GM19025 (cell line): ENCODE data around the gene TAP2.
"Not testable (repeated sequence)": the region's sequence is repeated elsewhere in the genome, so short reads cannot be mapped to it uniquely, and the experiment has no call there.

Experiments
- ATAC-seq: cut with Tn5 transposase; IDR thresholded peaks from one replicate; pipeline ENCODE4 v1.9.1; 2021; ENCODE audit warnings: mild to moderate bottlenecking, low read depth, moderate library complexity; ENCODE audit not compliant: unreplicated experiment

Gene TAP2

GRCh38 chr6:32836873-32837272, 1.7 kb downstream of the TAP2 start:
- no peak for ATAC-seq

DNA sequence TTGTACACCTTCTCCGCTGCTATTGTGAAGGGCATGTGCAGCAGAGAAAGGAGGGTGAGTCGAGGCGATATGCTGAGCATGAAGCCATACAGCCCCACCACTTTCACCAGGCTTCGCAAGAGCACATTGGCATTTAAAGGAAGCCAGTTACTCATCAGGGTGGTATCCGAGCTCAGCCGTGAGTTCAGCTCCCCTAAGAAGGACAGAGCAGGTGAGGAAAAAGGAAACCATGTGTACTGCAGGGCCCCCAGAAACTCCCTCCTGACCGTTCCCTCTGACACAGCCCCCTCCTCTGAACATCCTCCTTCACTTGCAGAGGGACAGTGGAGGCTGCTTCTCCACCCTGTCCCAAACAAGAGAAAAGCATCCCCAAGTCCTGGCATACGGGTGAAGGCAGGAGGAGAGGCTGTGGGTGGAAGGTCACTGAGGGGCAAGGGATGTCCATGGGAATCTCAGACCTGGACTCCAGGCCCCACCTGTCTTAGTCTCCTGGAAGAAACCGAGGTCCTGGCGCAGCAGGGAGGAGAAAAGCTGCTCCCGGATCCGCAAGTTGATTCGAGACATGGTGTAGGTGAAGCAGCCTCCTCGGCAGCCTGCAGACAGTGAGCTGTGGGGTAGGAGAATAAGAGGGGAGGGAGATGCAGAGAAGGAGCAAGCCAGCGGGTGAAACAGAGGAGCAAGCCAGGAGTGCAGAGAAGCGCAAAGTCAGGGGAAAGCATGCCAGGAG, 3.2 kb downstream of the TAP2 start:
- no peak for ATAC-seq

DNA sequence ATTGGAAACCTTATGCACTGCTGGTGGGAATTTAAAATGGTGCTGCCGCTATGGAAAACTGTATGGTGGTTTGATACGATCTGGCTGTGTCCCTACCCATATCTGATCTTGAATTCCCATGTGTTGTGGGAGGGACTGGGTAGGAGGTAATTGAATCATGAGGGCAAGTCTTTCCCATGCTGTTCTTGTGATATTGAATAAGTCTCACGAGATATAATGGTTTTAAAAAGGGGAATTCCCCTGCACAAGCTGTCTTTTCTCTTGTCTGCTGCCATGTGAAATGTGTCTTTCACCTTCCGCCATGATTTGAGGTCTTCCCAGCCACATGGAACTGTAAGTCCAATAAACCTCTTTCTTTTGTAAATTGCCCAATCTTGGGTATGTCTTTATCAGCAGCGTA, 4.9 kb downstream of the TAP2 start:
- no peak for ATAC-seq

GRCh38 chr6:32832535-32832934, 6.0 kb downstream of the TAP2 start:
- no peak for ATAC-seq

GRCh38 chr6:32830936-32831335, 7.6 kb downstream of the TAP2 start:
- no peak for ATAC-seq

- no peak for ATAC-seq
These were observed 8.5 kb downstream of the TAP2 start for GRCh38 chr6:32830017-32830416.

DNA sequence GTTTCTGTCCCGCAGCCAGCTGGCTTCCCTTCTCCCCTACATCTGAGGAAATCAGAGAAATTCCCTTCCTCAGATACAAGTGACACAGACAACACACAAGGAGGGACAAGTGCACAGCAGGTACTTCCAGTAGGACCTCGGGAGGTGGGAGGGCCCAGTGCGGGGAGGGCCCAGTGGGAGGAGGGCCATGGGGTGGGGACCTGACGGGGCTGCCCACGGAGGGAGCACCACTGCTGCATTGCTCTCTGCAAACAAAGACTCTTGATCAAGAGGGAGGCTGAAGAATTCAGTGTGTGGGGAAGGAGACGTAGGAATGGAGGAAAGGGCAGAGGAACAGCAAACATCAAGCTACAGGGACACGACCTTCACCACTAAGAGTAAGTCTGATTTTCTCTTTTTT, 9.0 kb downstream of the TAP2 start:
- no peak for ATAC-seq

DNA sequence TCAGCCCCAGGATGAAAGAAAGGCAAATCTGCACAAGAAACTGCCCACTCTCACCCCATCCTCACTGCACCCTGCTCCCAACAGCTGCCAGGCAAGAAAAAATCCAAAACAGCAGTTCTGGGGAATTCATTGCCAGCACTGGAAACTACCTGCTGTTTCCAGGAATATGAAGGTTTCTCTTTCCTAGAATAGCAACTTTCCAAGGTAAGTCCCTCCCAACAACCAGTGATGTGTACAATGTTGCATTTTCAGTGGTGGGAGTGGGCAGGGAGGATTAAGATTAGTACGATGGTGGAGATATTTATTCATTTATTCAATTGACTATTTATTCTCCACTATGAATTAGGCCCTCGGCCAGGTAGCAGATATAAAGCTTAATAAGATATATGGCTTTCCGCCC, 11.5 kb downstream of the TAP2 start:
- ATAC-seq, result no peak

DNA sequence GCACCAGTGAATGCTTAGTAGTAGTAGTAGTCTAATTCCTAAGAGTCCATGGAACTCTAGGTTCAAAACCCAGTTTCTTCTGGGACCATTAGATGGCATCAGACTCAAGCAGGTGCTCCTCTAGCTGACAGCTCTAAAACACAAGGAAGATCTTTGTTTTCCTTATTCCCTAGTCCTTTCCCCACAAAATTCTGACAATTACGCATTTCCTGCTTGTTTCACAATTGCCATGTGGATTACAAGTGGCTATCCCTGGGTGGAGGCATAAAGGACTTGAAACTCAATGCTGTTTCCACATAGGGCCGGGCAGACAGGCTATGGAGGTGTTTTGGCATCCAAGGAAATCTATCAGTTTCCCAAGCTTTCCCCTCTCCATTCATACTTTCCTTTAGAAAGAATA, 12.6 kb downstream of the TAP2 start:
- no peak for ATAC-seq

DNA sequence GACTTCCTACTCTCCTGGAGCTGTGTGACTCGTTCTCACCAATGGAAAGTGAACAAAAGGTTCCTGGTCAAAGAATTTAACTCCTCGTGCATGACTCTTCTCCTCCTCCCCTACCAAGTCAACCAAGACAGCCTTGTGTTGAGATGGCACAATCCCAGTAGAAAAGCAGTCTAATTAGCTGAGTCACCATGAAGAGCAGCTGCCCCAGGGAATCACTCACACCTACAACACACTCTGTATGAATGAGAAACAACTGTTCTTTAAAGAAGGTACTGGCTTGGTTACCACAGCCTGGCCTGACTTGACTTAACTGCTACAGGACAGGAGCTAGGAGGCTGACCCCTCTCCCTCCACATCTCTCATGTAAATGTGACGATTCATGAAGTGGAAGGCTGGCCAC, 18.8 kb downstream of the TAP2 start:
- ATAC-seq, result no peak

GRCh38 chr6:32818867-32819266, 19.7 kb downstream of the TAP2 start:
- no peak for ATAC-seq

DNA sequence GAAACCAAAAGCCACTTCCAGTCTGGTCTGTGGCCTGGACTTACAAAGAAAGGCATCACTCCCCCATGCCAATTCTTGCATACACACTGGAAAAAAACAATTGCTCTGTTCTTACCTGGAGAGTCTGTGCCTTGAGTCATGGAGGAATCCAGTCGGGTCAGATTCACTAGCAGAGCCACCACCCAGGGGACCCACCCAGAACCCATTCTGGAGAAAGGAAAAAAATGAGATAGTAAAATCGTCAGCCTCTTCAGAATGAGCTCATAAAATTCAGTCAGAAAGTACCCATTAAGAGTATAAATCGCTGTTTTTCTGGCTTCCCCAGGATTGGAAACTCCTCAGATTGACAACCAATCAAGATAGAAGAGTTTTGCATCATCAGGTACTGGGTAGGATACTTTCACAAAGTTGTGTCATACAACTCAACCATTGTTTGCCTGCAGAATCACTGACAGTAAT, 21.8 kb downstream of the TAP2 start, which contains the start of gene HLA-DOB:
Gene HLA-DOB, minus strand, starts transcription at position 257 of the 459 bp plus-strand sequence. Its CDS starts 51 bp downstream, at position 206.
- ATAC-seq, result no peak

- no peak for ATAC-seq
These were observed 22.5 kb downstream of the TAP2 start for GRCh38 chr6:32815996-32816395.

DNA sequence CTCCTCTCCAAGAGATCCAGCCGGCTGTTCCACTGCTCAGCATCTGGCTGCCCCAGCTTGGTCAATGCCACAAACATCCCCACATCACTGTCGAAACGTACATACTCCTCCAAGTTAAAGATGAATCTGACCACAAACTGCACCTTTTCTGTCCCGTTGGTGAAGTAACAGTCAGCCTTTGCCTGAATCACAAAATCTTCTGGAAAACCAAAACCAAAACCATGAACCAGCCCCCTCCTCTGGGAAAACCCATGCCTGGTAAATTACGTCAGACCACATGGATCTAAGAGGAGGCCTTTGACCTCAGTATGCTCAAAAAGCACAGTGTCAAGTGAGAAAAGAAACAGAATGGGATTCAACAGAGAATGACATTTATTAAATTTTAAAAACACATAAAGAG, 23.4 kb downstream of the TAP2 start:
- ATAC-seq, result no peak

DNA sequence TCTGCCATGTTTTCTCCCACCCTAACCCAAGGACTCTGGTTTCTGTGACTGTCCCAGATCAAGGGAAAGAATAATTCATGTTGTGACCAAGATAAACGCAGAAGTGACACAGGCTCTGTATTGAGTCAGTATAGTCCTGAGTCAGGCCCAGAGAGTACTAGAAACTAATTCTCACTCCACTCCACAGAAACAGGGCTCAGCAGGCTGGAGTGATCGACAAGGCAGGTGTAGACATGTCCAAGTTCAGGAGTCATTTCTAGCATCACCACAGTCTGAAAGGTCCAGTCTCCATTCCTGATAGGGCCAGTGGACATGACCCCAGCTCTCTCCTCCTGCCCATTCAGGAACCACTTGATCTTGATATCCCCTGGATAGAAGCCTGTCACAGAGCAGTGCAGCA, 24.4 kb downstream of the TAP2 start:
- ATAC-seq, result no peak

DNA sequence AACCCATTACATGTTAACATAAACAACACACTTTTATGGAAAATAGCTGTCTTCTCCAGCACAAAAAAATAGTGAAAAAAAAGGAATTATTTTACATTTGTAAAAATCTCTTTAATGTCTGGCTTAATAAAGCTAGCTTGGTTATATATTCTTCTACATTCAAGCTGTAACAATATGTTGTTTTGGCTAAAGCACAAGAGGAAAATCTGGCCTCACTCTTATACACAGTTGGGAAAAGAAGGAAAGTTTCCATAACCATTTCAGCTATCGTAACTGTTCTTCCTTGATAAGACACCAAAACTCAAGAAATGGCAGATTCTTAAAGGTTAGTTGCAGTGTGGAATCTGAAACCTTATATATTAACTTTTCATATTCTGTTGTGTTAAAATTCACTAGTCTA, 29.4 kb downstream of the TAP2 start:
- no peak for ATAC-seq

GRCh38 chr6:32807020-32807580, 31.4 kb downstream of the TAP2 start:
- ATAC-seq, result no peak

GRCh38 chr6:32805404-32805803, 33.1 kb downstream of the TAP2 start:
- not testable (repeated sequence) for ATAC-seq

- no peak for ATAC-seq
These were observed 35.1 kb downstream of the TAP2 start for GRCh38 chr6:32803416-32803815.

DNA sequence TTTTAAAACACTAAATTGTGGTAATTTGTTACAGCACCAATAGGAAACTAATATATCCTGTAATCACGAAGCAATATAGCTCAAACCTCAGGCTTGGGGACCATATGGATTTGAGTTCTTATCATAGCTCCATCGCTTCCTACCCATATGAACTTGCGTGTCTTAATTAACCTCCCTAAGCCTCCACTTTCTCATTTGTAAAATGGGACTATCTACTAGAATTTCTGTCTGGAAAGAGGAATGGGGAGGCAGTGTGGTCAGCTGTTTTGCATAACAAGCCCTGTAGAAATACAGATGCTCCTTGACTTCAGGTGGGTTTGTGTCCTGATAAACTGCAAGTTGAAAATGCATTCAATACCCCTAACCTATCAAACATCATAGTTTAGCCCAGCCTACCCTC, 38.8 kb downstream of the TAP2 start:
- ATAC-seq, result no peak

- no peak for ATAC-seq
These were observed 39.4 kb downstream of the TAP2 start for GRCh38 chr6:32799168-32799567.
